Endodermal cell (in vitro differentiated cells): ENCODE results near the gene SLC22A14. TPM values are rescaled to one million over a fixed set of nuclear protein-coding genes. Genes with fewer than 3 reads are reported as not detected.

Experiments used
- DNase-seq: peaks from one replicate; pipeline ENCODE4 v3.0.0-alpha.2; 2017
- H3K27ac ChIP-seq: 2 replicates; pipeline ENCODE4 v1.5.1; 2013; ENCODE audit warnings: mild to moderate bottlenecking, low read depth, low read length, moderate library complexity
- H3K27me3 ChIP-seq: 2 replicates; pipeline ENCODE4 v1.6.1; 2013; ENCODE audit warnings: mild to moderate bottlenecking, low read length, moderate library complexity; ENCODE audit not compliant: insufficient read depth, control insufficient read depth, poor library complexity, severe bottlenecking
- H3K36me3 ChIP-seq: 2 replicates; pipeline ENCODE4 v1.7.0; 2013; ENCODE audit warnings: mild to moderate bottlenecking, low read length, moderate library complexity; ENCODE audit not compliant: control insufficient read depth, insufficient read depth
- H3K4me1 ChIP-seq: one replicate; pipeline ENCODE4 v1.7.0; 2013; ENCODE audit warnings: low read length; ENCODE audit not compliant: control insufficient read depth, insufficient read depth
- H3K4me3 ChIP-seq: 2 replicates; pipeline ENCODE4 v1.5.1; 2013; ENCODE audit warnings: mild to moderate bottlenecking, low read length, moderate library complexity
- H3K9ac ChIP-seq: 2 replicates; pipeline ENCODE4 v1.6.1; 2013; ENCODE audit warnings: mild to moderate bottlenecking, low read length, moderate library complexity; ENCODE audit not compliant: poor library complexity, severe bottlenecking; ENCODE audit errors: extremely low read depth
- H3K9me3 ChIP-seq: 2 replicates; pipeline ENCODE4 v1.6.1; 2013; ENCODE audit warnings: mild to moderate bottlenecking, low read length, moderate library complexity; ENCODE audit not compliant: control insufficient read depth
- H3K27ac Mint-ChIP-seq: 2 replicates; pipeline ENCODE4 v1.8.0; 2020; ENCODE audit warnings: mixed read lengths
- H3K27me3 Mint-ChIP-seq: 2 replicates; pipeline ENCODE4 v1.8.0; 2021; ENCODE audit warnings: mild to moderate bottlenecking, mixed read lengths; ENCODE audit not compliant: insufficient read depth
- H3K36me3 Mint-ChIP-seq: 2 replicates; pipeline ENCODE4 v1.8.0; 2020; ENCODE audit warnings: low read depth, mixed read lengths
- H3K4me1 Mint-ChIP-seq: 2 replicates; pipeline ENCODE4 v1.8.0; 2020; ENCODE audit warnings: mixed read lengths
- H3K4me3 Mint-ChIP-seq: 2 replicates; pipeline ENCODE4 v1.8.0; 2020; ENCODE audit warnings: mild to moderate bottlenecking, moderate library complexity, mixed read lengths
- H3K9me3 Mint-ChIP-seq: 2 replicates; pipeline ENCODE4 v1.8.0; 2020; ENCODE audit warnings: mild to moderate bottlenecking, mixed read lengths
- CTCF ChIP-seq: fragments of 200-600 bp; sonication (generic); conservative IDR thresholded peaks from 2 replicates; pipeline ENCODE4 v1.5.0; 2021; ENCODE audit warnings: antibody characterized with exemption, mild to moderate bottlenecking
- WGBS, 2 experiments: methylation state at CpG; one replicate each; pipeline versions ENCODE4 v1.1.5 to v1.1.7; 2013; ENCODE audit warnings: missing lambda C conversion rate in 2 of 2, mixed read lengths in 1 of 2; ENCODE audit not compliant: insufficient coverage in 1 of 2, insufficient read length in 1 of 2; 5-methylcytosine and 5-hydroxymethylcytosine counted together
- total RNA-seq, 2 donors: library from RNA; stranded (reverse); fragmentation: NEBNext Ultra II Directional in 1 of 2; extraction: Animal tissue kit (Norgen Biotek cat#: 25700) in 1 of 2; gene quantifications; 2 replicates in 1 of 2; 3 replicates in 1 of 2; pipeline ENCODE4 v1.2.1, GENCODE V29; 2021

Gene SLC22A14
- total RNA-seq, 2 donors from 2014 or later, result 0.20 TPM; not detected in 1

- Histone ChIP-seq H3K4me3 (no peak overlapping the region), H3K27me3 (no peaks in the 10 kb centered on the region), H3K27ac (no peak overlapping the region), H3K9me3 (no peaks in the 10 kb centered on the region), H3K4me1 (no peaks in the 10 kb centered on the region), H3K36me3 (no peaks in the 10 kb centered on the region), H3K9ac (no peak overlapping the region)
- H3K9me3 Mint-ChIP-seq, result no peaks in the 10 kb centered on the region
- 85 to 94% methylated on average over 5 to 8 of the region's 8 CpGs for WGBS, 2 experiments
- no peaks in the 10 kb centered on the region for H3K36me3 Mint-ChIP-seq
- no peak for TF ChIP-seq CTCF
- no peak overlapping the region for H3K27ac Mint-ChIP-seq
- H3K4me1 Mint-ChIP-seq, result no peaks in the 10 kb centered on the region
- DNase-seq, result no peak
- no peak overlapping the region for H3K4me3 Mint-ChIP-seq
- no peaks in the 10 kb centered on the region for H3K27me3 Mint-ChIP-seq
Observed at GRCh38 chr3:38275658-38276057, 6.4 kb upstream of the SLC22A14 start.

GRCh38 chr3:38276081-38276916, 5.8 kb upstream of the SLC22A14 start:
- Histone ChIP-seq H3K9me3 (no peaks in the 10 kb centered on the region), H3K4me3 (no peak overlapping the region), H3K36me3 (no peaks in the 10 kb centered on the region), H3K27me3 (no peaks in the 10 kb centered on the region), H3K27ac (no peak overlapping the region), H3K9ac (no peak overlapping the region), H3K4me1 (no peaks in the 10 kb centered on the region)
- Mint-ChIP-seq H3K27me3 (no peaks in the 10 kb centered on the region), H3K9me3 (no peaks in the 10 kb centered on the region), H3K4me3 (no peak overlapping the region), H3K27ac (peak overlapping the region; percentile 38), H3K36me3 (no peaks in the 10 kb centered on the region), H3K4me1 (peaks cover under 1% of the 10 kb centered on the region)
- no peak for TF ChIP-seq CTCF
- no peak for DNase-seq
- WGBS, 2 experiments, result 90 to 95% methylated on average over 10 to 13 of the region's 13 CpGs

- no peak overlapping the region for H3K27ac Mint-ChIP-seq
- Histone ChIP-seq H3K4me1 (no peaks in the 10 kb centered on the region), H3K27me3 (no peaks in the 10 kb centered on the region), H3K4me3 (no peak overlapping the region), H3K9me3 (peaks cover 4% of the 10 kb centered on the region), H3K36me3 (no peaks in the 10 kb centered on the region), H3K9ac (no peak overlapping the region), H3K27ac (no peak overlapping the region)
- no peak overlapping the region for H3K4me3 Mint-ChIP-seq
- 94 to 98% methylated on average over 13 of the region's 13 CpGs for WGBS, 2 experiments
- peaks cover 6% of the 10 kb centered on the region for H3K4me1 Mint-ChIP-seq
- no peaks in the 10 kb centered on the region for H3K36me3 Mint-ChIP-seq
- H3K9me3 Mint-ChIP-seq, result no peaks in the 10 kb centered on the region
- no peak for TF ChIP-seq CTCF
- DNase-seq, result no peak
- H3K27me3 Mint-ChIP-seq, result no peaks in the 10 kb centered on the region
Observed at GRCh38 chr3:38276917-38277630, 5.0 kb upstream of the SLC22A14 start.
